ENCODE results near the gene CYP26A1.

Gene CYP26A1

GRCh38 chr10:93073539-93074146 is at the start of gene CYP26A1:
CYP26A1 (plus strand) TSS chr10:93073893; CDS start chr10:93073935, 42 bp downstream.
- DNase-seq, result no peak

- DNase-seq, result no peak
Observed at GRCh38 chr10:93026072-93026471, 47.6 kb upstream of the CYP26A1 start.

- no peak for DNase-seq
Observed at GRCh38 chr10:93027508-93027907, 46.2 kb upstream of the CYP26A1 start.

GRCh38 chr10:93028883-93029282 is 44.8 kb upstream of the CYP26A1 start:
- no peak for DNase-seq

GRCh38 chr10:93030409-93030808 is 43.3 kb upstream of the CYP26A1 start:
- no peak for DNase-seq

GRCh38 chr10:93032105-93032808 is 41.4 kb upstream of the CYP26A1 start:
- DNase-seq, result no peak

- DNase-seq, result no peak
Observed at GRCh38 chr10:93032809-93033137, 40.9 kb upstream of the CYP26A1 start.

GRCh38 chr10:93034426-93034825 is 39.3 kb upstream of the CYP26A1 start:
- DNase-seq, result no peak

GRCh38 chr10:93039110-93039509 is 34.6 kb upstream of the CYP26A1 start:
- no peak for DNase-seq

GRCh38 chr10:93039721-93040120 is 34.0 kb upstream of the CYP26A1 start:
- DNase-seq, result no peak

GRCh38 chr10:93054486-93054885 is 19.2 kb upstream of the CYP26A1 start:
- DNase-seq, result no peak

GRCh38 chr10:93058139-93058538 is 15.6 kb upstream of the CYP26A1 start:
- DNase-seq, result no peak

GRCh38 chr10:93059975-93060886 is 13.5 kb upstream of the CYP26A1 start, which contains the start of gene CYP26C1:
CYP26C1 (plus strand) TSS chr10:93060798; CDS start chr10:93061264, 466 bp downstream.
- no peak for DNase-seq

- no peak for DNase-seq
Observed at GRCh38 chr10:93060887-93061593, 12.7 kb upstream of the CYP26A1 start.

- no peak for DNase-seq
Observed at GRCh38 chr10:93061594-93062513, 11.8 kb upstream of the CYP26A1 start.

- no peak for DNase-seq
Observed at GRCh38 chr10:93062514-93063143, 11.1 kb upstream of the CYP26A1 start.

- no peak for DNase-seq
Observed at GRCh38 chr10:93063144-93063976, 10.3 kb upstream of the CYP26A1 start.

- DNase-seq, result no peak
Observed at GRCh38 chr10:93063977-93064660, 9.6 kb upstream of the CYP26A1 start.

GRCh38 chr10:93064874-93065660 is 8.6 kb upstream of the CYP26A1 start:
- no peak for DNase-seq
